ENCODE data around the gene ZAP70. TPM values are rescaled to one million over a fixed set of nuclear protein-coding genes. Genes with fewer than 3 reads are reported as not detected.

Gene ZAP70
- total and polyA plus RNA-seq, 2 donors from 2014 or later = 0.37 to 15.0 TPM

DNA sequence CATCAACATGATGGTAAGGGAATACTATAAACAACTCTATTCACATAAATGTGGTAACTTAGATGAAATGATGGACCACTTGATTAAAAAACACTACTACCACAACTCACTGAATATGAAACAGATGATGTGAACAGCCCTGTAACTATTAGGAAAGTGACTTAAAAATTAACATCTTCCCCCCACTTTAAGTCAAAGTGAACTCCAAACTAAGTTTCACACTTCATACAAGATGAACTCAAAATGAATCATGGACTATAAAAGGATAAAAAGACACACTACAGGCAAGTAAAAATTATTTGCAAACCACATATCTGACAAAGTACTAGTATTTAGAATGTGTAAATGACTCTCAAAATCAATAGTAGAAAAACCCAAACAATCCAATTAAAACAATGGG, 71.6 kb downstream of the ZAP70 start:
- intact Hi-C loops (cut with DNase I) = no loop called here
- FAIRE-seq (no peak), DNase-seq (no peak)
- Histone ChIP-seq H3K36me3 (ENCODE audit: control insufficient read depth in 2 of 3, insufficient read depth in 3 of 3, low read length in 3 of 3) (peaks cover 0 to 4% (median 3%) of the 10 kb centered on the region in 3 donors), H3K4me1 (ENCODE audit: control insufficient read depth in 2 of 3, insufficient read depth in 2 of 3, low read depth in 1 of 3, low read length in 3 of 3) (no peaks in the 10 kb centered on the region), H3K9me3 (ENCODE audit: control insufficient read depth in 2 of 3, insufficient read depth in 1 of 3, low read length in 3 of 3) (no peaks in the 10 kb centered on the region), H3K27ac (ENCODE audit: low read depth in 2 of 2, low read length in 2 of 2) (no peak overlapping the region), H3K9ac (ENCODE audit: low read length in 3 of 3) (no peak overlapping the region), H3K27me3 (ENCODE audit: control insufficient read depth, insufficient read depth, low read length) (no peaks in the 10 kb centered on the region), H3K4me3 (ENCODE audit: low read length in 3 of 3) (no peak overlapping the region)
- TF ChIP-seq, protein P1, sequence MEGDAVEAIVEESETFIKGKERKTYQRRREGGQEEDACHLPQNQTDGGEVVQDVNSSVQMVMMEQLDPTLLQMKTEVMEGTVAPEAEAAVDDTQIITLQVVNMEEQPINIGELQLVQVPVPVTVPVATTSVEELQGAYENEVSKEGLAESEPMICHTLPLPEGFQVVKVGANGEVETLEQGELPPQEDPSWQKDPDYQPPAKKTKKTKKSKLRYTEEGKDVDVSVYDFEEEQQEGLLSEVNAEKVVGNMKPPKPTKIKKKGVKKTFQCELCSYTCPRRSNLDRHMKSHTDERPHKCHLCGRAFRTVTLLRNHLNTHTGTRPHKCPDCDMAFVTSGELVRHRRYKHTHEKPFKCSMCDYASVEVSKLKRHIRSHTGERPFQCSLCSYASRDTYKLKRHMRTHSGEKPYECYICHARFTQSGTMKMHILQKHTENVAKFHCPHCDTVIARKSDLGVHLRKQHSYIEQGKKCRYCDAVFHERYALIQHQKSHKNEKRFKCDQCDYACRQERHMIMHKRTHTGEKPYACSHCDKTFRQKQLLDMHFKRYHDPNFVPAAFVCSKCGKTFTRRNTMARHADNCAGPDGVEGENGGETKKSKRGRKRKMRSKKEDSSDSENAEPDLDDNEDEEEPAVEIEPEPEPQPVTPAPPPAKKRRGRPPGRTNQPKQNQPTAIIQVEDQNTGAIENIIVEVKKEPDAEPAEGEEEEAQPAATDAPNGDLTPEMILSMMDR (IDR thresholded peaks at IDR 0.05; ENCODE audit: borderline replicate concordance, extremely low read depth, insufficient read depth) = no peak

DNA sequence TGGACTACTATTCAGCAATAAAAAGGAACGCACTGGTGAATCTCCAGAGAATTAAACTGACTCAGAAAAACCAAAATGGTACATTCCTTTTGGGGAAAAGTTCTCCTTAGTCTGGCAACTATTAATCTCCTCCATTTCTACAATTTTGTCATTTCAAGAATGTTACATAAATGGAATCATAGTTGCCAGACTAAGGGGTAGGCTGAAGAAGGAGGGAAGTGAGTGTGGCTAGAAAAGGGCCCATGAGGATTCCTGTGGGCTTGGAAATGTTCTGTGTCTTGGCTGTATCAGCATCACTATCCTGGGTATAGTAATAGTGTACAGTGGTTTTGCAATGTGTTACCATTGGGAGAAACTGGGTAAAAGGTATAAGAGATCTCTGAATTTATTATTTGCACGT, 72.4 kb downstream of the ZAP70 start:
- H3K9me3 ChIP-seq (ENCODE audit: control insufficient read depth in 2 of 3, insufficient read depth in 1 of 3, low read length in 3 of 3) = no peaks in the 10 kb centered on the region
- H3K27me3 ChIP-seq (ENCODE audit: control insufficient read depth, insufficient read depth, low read length) = no peaks in the 10 kb centered on the region
- TF ChIP-seq, protein P1 (IDR thresholded peaks at IDR 0.05; ENCODE audit: borderline replicate concordance, extremely low read depth, insufficient read depth) = no peak

DNA sequence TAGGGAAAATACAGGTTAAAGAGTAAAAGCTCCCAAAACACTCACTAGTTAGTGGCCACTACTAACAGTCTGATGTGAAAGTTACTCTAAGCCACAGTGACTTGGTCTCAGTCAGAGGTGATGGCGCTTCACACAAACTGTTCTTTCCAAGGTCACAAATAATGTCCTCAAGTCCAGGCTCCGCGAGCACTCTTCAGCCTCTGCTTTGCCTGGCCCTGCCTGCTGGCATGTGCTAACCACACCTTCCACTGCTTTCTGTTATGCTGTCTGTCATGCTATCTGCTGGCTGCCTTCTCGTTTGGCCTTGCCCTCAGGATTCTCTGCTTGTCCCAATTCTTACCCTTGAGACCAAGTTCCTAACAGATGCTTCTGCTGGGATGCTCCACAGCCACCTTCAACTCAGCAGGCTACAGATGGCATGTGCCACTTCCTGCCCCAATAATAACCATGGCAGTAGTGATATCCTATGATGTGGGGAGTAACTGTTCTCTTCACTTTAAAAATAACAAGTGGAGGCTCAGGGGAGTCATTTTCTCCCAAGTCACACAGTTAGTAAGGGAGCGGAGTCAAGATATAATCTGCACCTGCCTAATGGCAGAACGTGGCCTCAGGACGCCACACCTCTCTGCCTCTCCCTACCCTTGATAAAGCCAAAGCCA, 75.7 kb downstream of the ZAP70 start:
- DNase-seq (no peak), FAIRE-seq (no peak)
- TF ChIP-seq, protein P1 (IDR thresholded peaks at IDR 0.05; ENCODE audit: borderline replicate concordance, extremely low read depth, insufficient read depth) = no peak
- Histone ChIP-seq H3K27me3 (ENCODE audit: control insufficient read depth, insufficient read depth, low read length) (no peaks in the 10 kb centered on the region), H3K4me3 (ENCODE audit: low read length in 3 of 3) (no peak overlapping the region), H3K9me3 (ENCODE audit: control insufficient read depth in 2 of 3, insufficient read depth in 1 of 3, low read length in 3 of 3) (no peaks in the 10 kb centered on the region), H3K9ac (ENCODE audit: low read length in 3 of 3) (no peak overlapping the region), H3K27ac (ENCODE audit: low read depth in 2 of 2, low read length in 2 of 2) (no peak overlapping the region), H3K4me1 (ENCODE audit: control insufficient read depth in 2 of 3, insufficient read depth in 2 of 3, low read depth in 1 of 3, low read length in 3 of 3) (no peaks in the 10 kb centered on the region), H3K36me3 (ENCODE audit: control insufficient read depth in 2 of 3, insufficient read depth in 3 of 3, low read length in 3 of 3) (peaks cover 2 to 23% (median 9%) of the 10 kb centered on the region in 3 donors)
- intact Hi-C loops (cut with DNase I) = no loop called here

More for the DNA sequence above, 72.4 kb downstream of the ZAP70 start:
- no peaks in the 10 kb centered on the region for H3K4me1 ChIP-seq (ENCODE audit: control insufficient read depth in 2 of 3, insufficient read depth in 2 of 3, low read depth in 1 of 3, low read length in 3 of 3)
- H3K36me3 ChIP-seq (ENCODE audit: control insufficient read depth in 2 of 3, insufficient read depth in 3 of 3, low read length in 3 of 3) = peaks cover 0 to 4% (median 3%) of the 10 kb centered on the region in 3 donors
- no peak overlapping the region for H3K27ac ChIP-seq (ENCODE audit: low read depth in 2 of 2, low read length in 2 of 2)
- H3K4me3 ChIP-seq (ENCODE audit: low read length in 3 of 3) = no peak overlapping the region
- no peak for DNase-seq
- FAIRE-seq = no peak
- intact Hi-C loops (cut with DNase I) = no loop called here
- H3K9ac ChIP-seq (ENCODE audit: low read length in 3 of 3) = no peak overlapping the region

Other genes with a start within 250 kb of the ZAP70 start
- 23.3 TPM for gene ANKRD36B, start 123.7 kb upstream of the ZAP70 start, total RNA-seq
- 1.2 TPM for gene ANKRD36B, start 123.7 kb upstream of the ZAP70 start, polyA plus RNA-seq (ENCODE audit: insufficient read depth, low read depth, low replicate concordance)
- gene COX5B, start 67.5 kb upstream of the ZAP70 start, total RNA-seq = 238 TPM
- gene COX5B, start 67.5 kb upstream of the ZAP70 start, polyA plus RNA-seq (ENCODE audit: insufficient read depth, low read depth, low replicate concordance) = 1,246 TPM
- gene ACTR1B, start 49.5 kb upstream of the ZAP70 start, total RNA-seq = 76.7 TPM
- 62.4 TPM for gene ACTR1B, start 49.5 kb upstream of the ZAP70 start, polyA plus RNA-seq (ENCODE audit: insufficient read depth, low read depth, low replicate concordance)
- 7.3 TPM for gene C2orf92, start 43.9 kb upstream of the ZAP70 start, total RNA-seq
- gene C2orf92, start 43.9 kb upstream of the ZAP70 start, polyA plus RNA-seq (ENCODE audit: insufficient read depth, low read depth, low replicate concordance) = 3.3 TPM